Suprapubic skin (tissue), 4 donors: Measurements from ENCODE around the gene TIAM1. TPM values are rescaled to one million over a fixed set of nuclear protein-coding genes. Genes with fewer than 3 reads are reported as not detected.

Experiments
- DNase-seq, 2 donors: peaks; one replicate each; pipeline ENCODE4 v3.0.0-alpha.2; 2019; ENCODE audit warnings: low spot score in 2 of 2
- H3K27ac ChIP-seq: fragments of 200-600 bp; sonication (generic); one replicate; pipeline ENCODE4 v1.5.1; 2019
- H3K27me3 ChIP-seq: fragments of 200-600 bp; sonication (generic); one replicate; pipeline ENCODE4 v1.5.1; 2019
- H3K36me3 ChIP-seq: fragments of 200-600 bp; sonication (generic); one replicate; pipeline ENCODE4 v1.5.1; 2019
- H3K4me1 ChIP-seq: fragments of 200-600 bp; sonication (generic); one replicate; pipeline ENCODE4 v1.5.1; 2019
- H3K4me3 ChIP-seq: fragments of 200-600 bp; sonication (generic); one replicate; pipeline ENCODE4 v1.5.1; 2019; ENCODE audit warnings: mild to moderate bottlenecking
- H3K9me3 ChIP-seq: fragments of 200-600 bp; sonication (generic); one replicate; pipeline ENCODE4 v1.5.1; 2019
- EP300 ChIP-seq: sonication (generic); formaldehyde crosslinking; IDR thresholded peaks from one replicate; pipeline ENCODE4 v1.6.1; 2017; ENCODE audit warnings: antibody characterized with exemption
- POLR2A ChIP-seq, 2 donors: fragments of 450-650 bp; IDR thresholded peaks; one replicate each; pipeline ENCODE4 v1.6.1; 2017; ENCODE audit warnings: antibody characterized with exemption in 2 of 2, mild to moderate bottlenecking in 2 of 2, moderate library complexity in 2 of 2
- POLR2AphosphoS5 ChIP-seq, 3 donors: sonication (generic); formaldehyde crosslinking; IDR thresholded peaks; one replicate each; pipeline ENCODE4 v1.6.1; 2017; ENCODE audit warnings: antibody characterized with exemption in 3 of 3
- WGBS: methylation state at CpG from one replicate; pipeline ENCODE4 v1.1.5; 2018; 5-methylcytosine and 5-hydroxymethylcytosine counted together
- total RNA-seq, 4 donors: library from RNA; depleted of rRNA; stranded (reverse); fragments of >200 nt; gene quantifications; one replicate each; pipeline ENCODE4 v1.1.0, GENCODE V29; 2016
- TF ChIP-seq, protein P1 (sequence below), 2 donors: fragments of 200-600 bp in 1 of 2; fragments of 450-650 bp in 1 of 2; sonication (generic) in 1 of 2; IDR thresholded peaks; one replicate each; pipeline ENCODE4 v1.5.1; 2016 to 2019; ENCODE audit warnings: antibody characterized with exemption in 2 of 2, mild to moderate bottlenecking in 1 of 2, moderate library complexity in 1 of 2

Gene TIAM1
- total RNA-seq, 4 donors from 2014 or later: 71.9 to 135 (median 87.9) TPM

GRCh38 chr21:31182231-31183140 lies 161.6 kb downstream of the TIAM1 start:
- TF ChIP-seq POLR2A (IDR thresholded peaks at IDR 0.05) (no peak), EP300 (no peak), POLR2AphosphoS5 (IDR thresholded peaks at IDR 0.05) (no peak)
- TF ChIP-seq, protein P1, sequence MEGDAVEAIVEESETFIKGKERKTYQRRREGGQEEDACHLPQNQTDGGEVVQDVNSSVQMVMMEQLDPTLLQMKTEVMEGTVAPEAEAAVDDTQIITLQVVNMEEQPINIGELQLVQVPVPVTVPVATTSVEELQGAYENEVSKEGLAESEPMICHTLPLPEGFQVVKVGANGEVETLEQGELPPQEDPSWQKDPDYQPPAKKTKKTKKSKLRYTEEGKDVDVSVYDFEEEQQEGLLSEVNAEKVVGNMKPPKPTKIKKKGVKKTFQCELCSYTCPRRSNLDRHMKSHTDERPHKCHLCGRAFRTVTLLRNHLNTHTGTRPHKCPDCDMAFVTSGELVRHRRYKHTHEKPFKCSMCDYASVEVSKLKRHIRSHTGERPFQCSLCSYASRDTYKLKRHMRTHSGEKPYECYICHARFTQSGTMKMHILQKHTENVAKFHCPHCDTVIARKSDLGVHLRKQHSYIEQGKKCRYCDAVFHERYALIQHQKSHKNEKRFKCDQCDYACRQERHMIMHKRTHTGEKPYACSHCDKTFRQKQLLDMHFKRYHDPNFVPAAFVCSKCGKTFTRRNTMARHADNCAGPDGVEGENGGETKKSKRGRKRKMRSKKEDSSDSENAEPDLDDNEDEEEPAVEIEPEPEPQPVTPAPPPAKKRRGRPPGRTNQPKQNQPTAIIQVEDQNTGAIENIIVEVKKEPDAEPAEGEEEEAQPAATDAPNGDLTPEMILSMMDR (IDR thresholded peaks at IDR 0.05): no peak
- 87% methylated on average over 23 of the region's 24 CpGs for WGBS
- Histone ChIP-seq H3K27ac (no peak overlapping the region), H3K27me3 (no peaks in the 10 kb centered on the region), H3K9me3 (no peaks in the 10 kb centered on the region), H3K4me1 (no peaks in the 10 kb centered on the region), H3K36me3 (peaks cover 7% of the 10 kb centered on the region), H3K4me3 (no peak overlapping the region)
- DNase-seq: no peak

GRCh38 chr21:31181082-31181750 lies 162.8 kb downstream of the TIAM1 start:
- H3K27me3 ChIP-seq: no peaks in the 10 kb centered on the region
- no peak overlapping the region for H3K27ac ChIP-seq
- WGBS: 82% methylated on average over 12 of the region's 12 CpGs
- H3K9me3 ChIP-seq: no peaks in the 10 kb centered on the region
- no peak for TF ChIP-seq POLR2A (IDR thresholded peaks at IDR 0.05)
- no peak for TF ChIP-seq EP300
- no peak for TF ChIP-seq POLR2AphosphoS5 (IDR thresholded peaks at IDR 0.05)
- TF ChIP-seq, protein P1 (IDR thresholded peaks at IDR 0.05): no peak
- peaks cover 7% of the 10 kb centered on the region for H3K36me3 ChIP-seq
- H3K4me3 ChIP-seq: no peak overlapping the region
- DNase-seq: no peak
- H3K4me1 ChIP-seq: peaks cover 5% of the 10 kb centered on the region

DNA sequence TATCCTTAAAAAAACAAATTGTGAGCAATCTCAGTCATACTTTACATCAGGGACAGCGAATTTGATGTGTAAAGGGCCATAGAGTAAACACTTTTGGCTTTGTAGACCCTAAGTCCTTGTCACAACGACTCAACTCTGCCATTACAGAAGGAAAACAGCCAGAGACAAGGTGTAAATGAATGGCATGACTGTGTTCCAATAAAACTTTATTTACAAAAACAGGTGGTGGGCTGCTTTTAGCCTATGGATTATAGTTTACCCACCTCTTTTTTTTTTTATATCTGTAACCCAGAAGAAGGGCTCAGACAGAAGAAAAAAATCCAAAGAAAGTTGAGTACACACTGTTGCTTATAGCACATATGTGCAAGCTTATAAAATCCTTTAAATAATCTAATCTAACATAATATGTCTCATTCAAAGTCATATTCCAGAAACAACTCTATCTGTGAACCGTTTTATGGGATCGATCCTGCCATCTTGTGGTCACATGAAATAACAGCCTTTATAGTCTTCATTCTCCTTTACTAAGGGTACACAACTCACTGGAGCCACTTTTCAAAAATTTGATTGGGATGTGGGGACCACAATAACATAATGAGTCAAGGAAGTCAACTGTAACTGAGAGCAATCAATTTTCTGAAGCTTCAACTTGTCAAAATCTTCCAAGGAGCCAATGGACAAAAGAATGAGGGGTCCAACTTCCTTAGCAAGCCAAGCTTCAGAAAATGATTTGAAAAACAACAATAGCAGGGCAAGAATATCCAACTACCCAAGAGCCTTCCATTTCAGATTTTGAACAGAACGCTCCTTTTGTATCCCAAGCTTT lies 163.6 kb downstream of the TIAM1 start:
- peaks cover 5% of the 10 kb centered on the region for H3K4me1 ChIP-seq
- H3K36me3 ChIP-seq: peaks cover 7% of the 10 kb centered on the region
- 53% methylated on average over 5 of the region's 5 CpGs for WGBS
- H3K27ac ChIP-seq: no peak overlapping the region
- no peaks in the 10 kb centered on the region for H3K9me3 ChIP-seq
- TF ChIP-seq, protein P1 (IDR thresholded peaks at IDR 0.05): peak in 1 of 2 donors; percentile 43
- TF ChIP-seq POLR2AphosphoS5 (IDR thresholded peaks at IDR 0.05): no peak
- DNase-seq: no peak
- no peaks in the 10 kb centered on the region for H3K27me3 ChIP-seq
- H3K4me3 ChIP-seq: no peak overlapping the region

DNA sequence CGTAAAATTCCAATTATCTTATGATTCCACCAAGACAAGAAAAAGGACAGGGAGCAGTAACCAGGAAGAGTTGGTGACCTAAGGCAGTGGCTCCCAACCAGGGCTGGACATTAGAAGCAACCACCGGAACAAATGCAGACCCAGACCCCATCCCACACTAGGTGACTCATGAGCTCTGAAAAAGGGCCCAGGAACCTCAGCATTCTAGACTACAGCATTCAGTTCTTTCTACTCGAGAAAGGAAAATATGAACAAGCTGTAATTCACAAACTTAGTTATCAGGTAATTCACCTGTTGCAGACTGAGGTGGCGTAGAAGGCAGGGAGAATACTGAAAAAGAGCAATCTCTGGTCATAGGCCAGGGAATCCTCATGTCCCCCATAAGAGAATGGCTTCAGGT lies 167.3 kb downstream of the TIAM1 start:
- Histone ChIP-seq H3K9me3 (no peaks in the 10 kb centered on the region), H3K36me3 (no peaks in the 10 kb centered on the region), H3K27ac (no peak overlapping the region), H3K27me3 (no peaks in the 10 kb centered on the region), H3K4me3 (no peak overlapping the region), H3K4me1 (peaks cover 10% of the 10 kb centered on the region)
- no peak for DNase-seq
- WGBS: 83% methylated on average over 4 of the region's 4 CpGs
- TF ChIP-seq, protein P1 (IDR thresholded peaks at IDR 0.05): no peak
